ENCODE measurements around the gene CFAP53.

Gene CFAP53

DNA sequence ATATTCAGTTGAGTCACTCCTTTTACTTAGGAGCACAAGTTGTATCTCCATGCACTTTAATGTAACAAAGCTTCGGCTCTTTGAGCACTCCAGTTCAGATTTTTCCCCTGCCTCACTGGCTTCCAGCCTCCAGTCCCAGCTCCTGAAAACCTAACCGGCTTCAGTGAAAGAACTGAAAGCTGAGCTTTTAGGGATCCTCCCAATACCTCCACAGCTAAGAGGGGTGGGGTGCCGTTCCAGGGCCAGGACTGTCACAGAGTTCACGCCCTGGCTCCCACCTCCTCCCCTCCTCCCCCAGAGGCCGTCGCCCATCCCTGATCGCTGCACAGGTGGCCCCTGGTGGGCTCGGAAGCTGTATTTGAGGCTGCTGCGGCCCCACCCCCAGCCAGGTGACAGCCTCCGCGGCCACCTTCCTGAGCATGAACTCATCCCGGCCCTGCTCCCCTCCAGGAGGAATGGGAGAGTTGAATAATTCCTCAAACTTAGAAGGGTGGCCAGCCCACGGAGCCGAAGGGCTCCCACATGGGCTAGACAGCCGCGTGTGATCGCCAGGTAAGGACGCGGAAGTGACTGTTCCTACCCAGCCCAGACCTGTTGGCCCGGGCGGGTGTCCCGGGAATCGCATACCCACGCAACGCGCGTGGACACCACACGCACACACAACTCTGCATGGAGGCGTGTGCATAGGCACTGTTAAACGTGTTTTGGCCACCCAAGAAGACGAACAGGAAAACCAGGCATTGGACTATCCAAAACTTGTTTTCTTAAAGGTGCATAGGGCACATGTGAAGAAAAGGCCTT lies 73.1 kb downstream of the CFAP53 start:
- peak; percentile 70 for DNase-seq

DNA sequence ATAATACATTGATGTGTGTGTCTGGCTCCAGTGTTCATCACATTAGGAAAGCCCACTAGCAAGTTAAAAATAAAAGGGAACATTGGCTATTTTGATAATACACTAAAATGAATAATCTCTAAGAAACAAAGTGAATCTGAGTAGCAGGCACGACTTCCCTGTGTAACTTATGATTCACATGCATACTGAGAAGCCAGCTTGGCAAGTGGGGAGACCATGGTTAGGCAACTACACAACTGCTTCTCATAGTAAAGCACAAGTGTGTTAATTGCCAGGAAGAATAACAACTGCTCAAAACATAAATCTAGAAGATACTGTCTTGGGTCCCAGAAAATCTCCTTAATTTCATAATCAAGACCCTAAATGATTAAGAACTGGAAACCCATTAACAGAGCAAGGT lies 75.4 kb downstream of the CFAP53 start:
- no peak for DNase-seq

DNA sequence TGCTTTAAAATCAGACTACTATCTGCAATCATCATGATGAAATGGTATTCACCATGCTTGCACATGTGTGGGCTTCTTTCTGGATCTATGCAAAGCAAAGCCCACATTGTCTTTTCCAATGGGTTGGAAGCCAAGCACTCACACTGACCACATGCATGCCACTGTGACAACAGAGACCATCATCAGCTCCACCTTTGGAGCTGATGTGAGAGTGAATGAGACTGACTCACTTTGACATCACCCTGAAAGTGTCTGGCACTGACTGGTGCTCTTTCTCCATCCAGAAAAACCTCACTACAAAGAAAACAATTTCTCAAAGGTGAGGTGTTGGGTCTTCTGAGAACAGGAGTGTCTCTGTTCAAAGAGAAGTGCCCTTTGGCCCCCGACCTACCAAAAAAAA lies 76.1 kb downstream of the CFAP53 start:
- peak; percentile 23 for DNase-seq

DNA sequence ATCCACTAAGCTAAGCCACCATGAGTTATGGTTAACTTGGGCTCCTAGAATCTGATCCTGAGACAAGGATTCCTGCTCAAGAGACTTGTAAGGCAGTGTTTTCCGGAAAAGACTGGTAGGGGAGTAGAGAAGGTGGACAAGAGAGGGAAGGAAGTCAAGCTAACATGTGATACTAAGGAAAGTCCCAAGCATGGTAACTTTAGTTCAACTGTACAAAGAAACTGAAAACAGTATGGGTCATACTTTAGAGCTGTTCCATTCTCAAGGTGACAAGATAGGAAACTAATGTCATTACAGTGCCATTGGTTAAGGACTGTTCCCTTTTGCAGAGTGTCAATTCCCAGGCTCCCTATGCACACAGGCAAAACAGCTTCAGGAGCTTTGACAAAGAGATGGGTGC lies 77.1 kb downstream of the CFAP53 start:
- DNase-seq, result no peak

- no peak for DNase-seq
Measured at GRCh38 chr18:50188652-50189051, 77.6 kb downstream of the CFAP53 start.

GRCh38 chr18:50187659-50188058 lies 78.6 kb downstream of the CFAP53 start:
- no peak for DNase-seq

GRCh38 chr18:50186385-50186784 lies 79.9 kb downstream of the CFAP53 start:
- no peak for DNase-seq

DNA sequence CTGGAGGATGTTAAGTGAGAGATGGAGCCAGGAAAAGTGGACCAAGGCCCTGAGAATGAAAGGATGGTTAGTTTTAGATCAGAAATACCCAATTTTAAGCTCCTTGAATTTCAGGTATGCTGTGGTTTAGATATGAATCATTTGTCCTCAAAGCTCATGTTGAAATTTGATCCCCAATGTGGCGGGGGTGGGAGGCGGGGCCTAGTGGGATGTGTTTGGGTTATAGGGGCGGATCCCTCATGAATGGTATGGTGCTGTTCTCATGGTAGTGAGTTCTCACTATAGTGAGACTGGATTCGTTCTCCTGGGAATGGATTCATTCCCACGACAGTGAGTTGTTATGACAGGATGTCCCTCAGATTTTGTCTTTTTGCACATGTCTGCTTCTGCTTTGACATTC lies 82.7 kb downstream of the CFAP53 start:
- peak; percentile 53 for DNase-seq

GRCh38 chr18:50182511-50182910 lies 83.8 kb downstream of the CFAP53 start:
- no peak for DNase-seq

GRCh38 chr18:50181590-50181989 lies 84.7 kb downstream of the CFAP53 start:
- no peak for DNase-seq

DNA sequence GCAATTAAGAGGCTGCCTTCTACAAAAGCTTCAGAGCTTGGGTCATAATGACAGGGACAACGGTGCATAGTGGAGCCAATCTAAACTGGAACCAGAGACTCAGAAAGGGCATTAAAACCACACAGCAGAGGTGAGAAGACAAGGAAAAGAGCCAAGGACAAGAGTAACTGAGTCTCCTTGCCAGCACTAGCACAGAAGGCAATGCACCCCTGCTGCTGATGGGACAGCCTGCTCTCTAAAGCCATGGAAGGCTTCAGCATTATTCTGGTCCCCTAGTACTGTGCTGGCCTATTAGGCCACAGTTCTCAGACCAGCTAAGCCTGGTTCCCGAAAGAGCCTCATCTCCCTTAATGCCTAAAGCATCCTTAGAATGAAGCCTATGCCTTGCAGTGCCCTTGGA lies 86.8 kb downstream of the CFAP53 start:
- no peak for DNase-seq

- no peak for DNase-seq
Measured at GRCh38 chr18:50177294-50177992, 88.9 kb downstream of the CFAP53 start.
